HUES48 (cell line): ENCODE results near the gene HVCN1.
A peak's percentile ranks its signal among the peaks of the same experiment; 100 is the strongest.
"Not testable (repeated sequence)": the region's sequence is repeated elsewhere in the genome, so short reads cannot be mapped to it uniquely, and the experiment has no call there.

ENCODE experiments used
- H3K27ac ChIP-seq: one replicate; pipeline ENCODE4 v1.7.0; 2013; ENCODE audit warnings: low read depth, low read length, inconsistent platforms
- H3K27me3 ChIP-seq: 2 replicates; pipeline ENCODE4 v1.6.1; 2013; ENCODE audit warnings: mild to moderate bottlenecking, low read length; ENCODE audit not compliant: control insufficient read depth, insufficient read depth
- H3K36me3 ChIP-seq: 2 replicates; pipeline ENCODE4 v1.6.1; 2013; ENCODE audit warnings: low read length; ENCODE audit not compliant: control insufficient read depth, insufficient read depth
- H3K4me1 ChIP-seq: 2 replicates; pipeline ENCODE4 v1.6.1; 2013; ENCODE audit warnings: mild to moderate bottlenecking, low read length; ENCODE audit not compliant: control insufficient read depth, insufficient read depth
- H3K4me3 ChIP-seq: 2 replicates; pipeline ENCODE4 v1.5.1; 2013; ENCODE audit warnings: mild to moderate bottlenecking, low read depth, low read length
- H3K9ac ChIP-seq: 2 replicates; pipeline ENCODE4 v1.6.1; 2013; ENCODE audit warnings: mild to moderate bottlenecking, low read depth, low read length, moderate library complexity
- H3K9me3 ChIP-seq: 2 replicates; pipeline ENCODE4 v1.6.1; 2013; ENCODE audit warnings: low read length; ENCODE audit not compliant: control insufficient read depth, insufficient read depth

HVCN1 gene

DNA sequence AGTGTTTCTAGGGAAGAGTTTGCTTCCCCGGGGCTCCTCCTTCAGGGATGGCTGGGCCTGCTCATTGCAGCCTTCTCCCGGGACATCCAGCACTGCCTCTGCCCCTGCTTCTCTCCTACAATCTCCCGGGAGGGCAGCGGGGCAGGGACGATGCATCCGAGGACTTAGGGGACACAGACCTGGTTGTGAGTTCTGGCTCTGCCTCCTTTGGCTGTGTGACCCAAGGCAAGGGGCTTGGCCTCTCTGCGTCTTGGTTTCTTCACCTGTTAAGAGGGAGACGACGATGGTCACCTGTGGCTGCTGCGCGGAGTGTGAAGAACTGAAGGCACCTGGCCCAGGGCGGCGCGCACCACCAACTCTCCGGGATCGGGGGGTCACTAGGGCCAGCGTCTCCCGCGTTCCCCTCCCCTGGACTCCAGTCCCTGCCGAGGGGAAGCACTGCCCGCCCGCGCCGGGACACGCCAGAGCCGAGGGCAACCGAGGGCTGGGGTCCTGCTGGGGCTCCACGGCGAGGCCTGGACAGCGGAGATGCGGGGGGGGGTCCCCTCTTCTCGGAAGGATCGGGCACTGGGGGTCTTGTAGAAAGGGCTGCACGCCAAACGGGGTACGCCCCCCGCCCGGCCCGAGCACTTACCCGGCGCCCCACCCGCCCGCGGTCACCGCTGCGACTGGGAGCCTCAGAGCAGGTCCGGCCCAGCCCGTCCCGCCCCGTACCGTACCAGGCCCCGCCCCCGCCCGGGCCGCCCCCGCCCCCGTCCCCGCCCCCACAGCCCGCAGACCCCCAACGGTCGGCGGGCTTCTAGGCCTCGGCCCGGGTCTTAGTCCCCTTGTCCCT is at the start of gene HVCN1:
Gene HVCN1 (minus strand): TSS at position 670 of the 835 bp plus-strand sequence. CDS start 5,870 bp downstream, outside the sequence.
- H3K4me1 ChIP-seq: peaks cover 9% of the 10 kb centered on the region
- H3K27me3 ChIP-seq: peaks cover 16% of the 10 kb centered on the region
- peak within 1 kb of the TSS; percentile 71 for H3K4me3 ChIP-seq
- H3K27ac ChIP-seq: peak within 1 kb of the TSS; percentile 67
- H3K36me3 ChIP-seq: no peaks in the 10 kb centered on the region
- peak within 1 kb of the TSS; percentile 62 for H3K9ac ChIP-seq
- H3K9me3 ChIP-seq: no peaks in the 10 kb centered on the region

- H3K9ac ChIP-seq: no peak overlapping the region
- H3K36me3 ChIP-seq: peaks cover 42% of the 10 kb centered on the region
- H3K27ac ChIP-seq: no peak overlapping the region
- H3K9me3 ChIP-seq: no peaks in the 10 kb centered on the region
- H3K27me3 ChIP-seq: no peaks in the 10 kb centered on the region
- H3K4me1 ChIP-seq: peaks cover 27% of the 10 kb centered on the region
- no peak overlapping the region for H3K4me3 ChIP-seq
These were observed 48.6 kb upstream of the HVCN1 start for GRCh38 chr12:110737532-110737931.

DNA sequence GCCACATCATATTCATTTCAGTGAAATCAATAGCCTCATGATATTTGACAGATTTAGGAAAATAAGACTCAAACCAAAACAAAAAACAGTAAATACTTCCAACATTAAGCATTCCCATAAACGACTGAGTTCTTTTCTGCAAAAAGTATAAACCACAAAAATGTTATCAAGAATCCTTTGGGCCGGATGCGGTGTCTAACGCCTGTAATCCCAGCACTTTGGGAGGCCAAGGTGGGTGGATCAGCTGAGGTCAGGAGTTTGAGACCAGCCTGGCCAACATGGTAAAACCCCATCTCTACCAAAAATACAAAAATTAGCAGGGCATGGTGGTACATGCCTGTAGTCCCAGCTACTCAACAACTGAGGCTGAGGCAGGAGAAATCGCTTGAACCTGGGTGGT is 48.1 kb upstream of the HVCN1 start:
- peaks cover 43% of the 10 kb centered on the region for H3K36me3 ChIP-seq
- peaks cover 27% of the 10 kb centered on the region for H3K4me1 ChIP-seq
- not testable (repeated sequence) for H3K9me3 ChIP-seq

DNA sequence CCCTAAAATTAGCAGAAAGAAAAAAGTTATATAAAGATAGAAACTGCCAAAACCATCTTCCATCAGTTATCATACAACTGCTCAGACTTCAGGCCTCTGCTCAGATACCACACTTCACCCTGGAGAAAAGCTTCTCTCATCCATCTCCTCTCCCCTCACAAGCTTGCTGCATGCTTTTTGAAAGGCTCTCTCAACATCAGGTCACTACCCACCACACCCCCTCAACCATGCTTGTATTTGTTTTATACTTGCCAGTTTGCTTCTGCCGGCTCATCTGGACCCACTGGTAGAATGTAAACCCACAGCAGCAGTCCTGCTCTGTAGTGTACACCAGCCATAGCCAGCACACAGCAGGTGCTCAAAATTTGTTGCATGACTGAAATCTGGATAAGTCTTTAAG is 45.0 kb upstream of the HVCN1 start:
- H3K27ac ChIP-seq: no peak overlapping the region
- H3K36me3 ChIP-seq: peaks cover 71% of the 10 kb centered on the region
- no peak overlapping the region for H3K9ac ChIP-seq
- H3K9me3 ChIP-seq: no peaks in the 10 kb centered on the region
- no peaks in the 10 kb centered on the region for H3K27me3 ChIP-seq
- H3K4me1 ChIP-seq: peaks cover 20% of the 10 kb centered on the region
- no peak overlapping the region for H3K4me3 ChIP-seq

More for the DNA sequence above, 48.1 kb upstream of the HVCN1 start:
- H3K9ac ChIP-seq, H3K27ac ChIP-seq, H3K27me3 ChIP-seq, H3K4me3 ChIP-seq: not testable (repeated sequence)

GRCh38 chr12:110733089-110733715 is 44.3 kb upstream of the HVCN1 start:
- Histone ChIP-seq H3K4me3 (no peak overlapping the region), H3K9me3 (no peaks in the 10 kb centered on the region), H3K27me3 (no peaks in the 10 kb centered on the region), H3K9ac (no peak overlapping the region), H3K36me3 (peaks cover 74% of the 10 kb centered on the region), H3K4me1 (peaks cover 16% of the 10 kb centered on the region), H3K27ac (no peak overlapping the region)

- Histone ChIP-seq H3K4me1 (peaks cover 17% of the 10 kb centered on the region; the same call in 1 of the 2 replicates), H3K4me3 (no peak overlapping the region), H3K36me3 (peaks cover 75% of the 10 kb centered on the region), H3K9ac (no peak overlapping the region), H3K9me3 (no peaks in the 10 kb centered on the region), H3K27ac (no peak overlapping the region), H3K27me3 (no peaks in the 10 kb centered on the region)
These were observed 43.7 kb upstream of the HVCN1 start for GRCh38 chr12:110732572-110732971.

- no peaks in the 10 kb centered on the region for H3K9me3 ChIP-seq
- peaks cover 86% of the 10 kb centered on the region for H3K36me3 ChIP-seq
- H3K4me3 ChIP-seq: no peak overlapping the region
- no peak overlapping the region for H3K27ac ChIP-seq
- H3K27me3 ChIP-seq: no peaks in the 10 kb centered on the region
- peaks cover 27% of the 10 kb centered on the region; the same call in 1 of the 2 replicates for H3K4me1 ChIP-seq
- no peak overlapping the region for H3K9ac ChIP-seq
These were observed 42.6 kb upstream of the HVCN1 start for GRCh38 chr12:110731479-110731878.

- Histone ChIP-seq H3K4me3 (no peak overlapping the region), H3K27ac (no peak overlapping the region), H3K36me3 (peaks cover 89% of the 10 kb centered on the region), H3K9me3 (no peaks in the 10 kb centered on the region), H3K4me1 (peaks cover 29% of the 10 kb centered on the region), H3K9ac (no peak overlapping the region), H3K27me3 (no peaks in the 10 kb centered on the region)
These were observed 39.7 kb upstream of the HVCN1 start for GRCh38 chr12:110728628-110729027.

DNA sequence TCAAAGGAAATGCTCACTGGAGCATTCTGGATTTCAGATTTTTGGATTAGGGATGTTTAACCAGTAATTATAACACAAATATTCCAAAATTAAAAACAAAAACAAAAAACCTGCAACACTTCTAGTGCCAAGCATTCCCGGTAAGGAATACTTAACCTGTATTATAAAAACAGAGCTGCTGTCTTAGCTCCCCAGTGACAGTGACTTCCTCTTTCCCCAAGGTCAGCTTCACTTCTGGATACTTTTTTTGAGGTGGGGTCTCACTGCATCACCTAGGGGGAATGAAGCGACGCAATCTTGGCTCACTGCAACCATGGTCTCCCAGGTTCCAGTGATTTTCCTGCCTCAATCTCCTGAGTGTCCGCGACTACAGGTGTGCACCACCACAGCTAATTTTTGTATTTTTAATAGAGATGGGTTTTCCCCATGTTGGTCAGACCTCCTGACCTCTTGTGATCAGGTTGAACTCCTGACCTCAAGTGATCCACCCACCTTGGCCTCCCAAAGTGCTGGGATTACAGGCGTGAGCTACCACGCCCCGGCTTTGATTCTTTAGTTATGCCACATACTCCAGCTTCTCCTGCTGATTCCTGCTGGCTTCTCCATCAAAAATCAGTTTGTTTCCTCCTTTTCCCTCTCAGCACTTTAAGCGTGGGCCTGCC is 37.9 kb upstream of the HVCN1 start:
- H3K27ac ChIP-seq: no peak overlapping the region
- no peaks in the 10 kb centered on the region; the same call in 1 of the 2 replicates for H3K27me3 ChIP-seq
- no peak overlapping the region for H3K9ac ChIP-seq
- peaks cover 23% of the 10 kb centered on the region for H3K4me1 ChIP-seq
- H3K4me3 ChIP-seq: no peak overlapping the region
- H3K9me3 ChIP-seq: no peaks in the 10 kb centered on the region
- peaks cover 94% of the 10 kb centered on the region for H3K36me3 ChIP-seq

GRCh38 chr12:110726028-110726427 is 37.1 kb upstream of the HVCN1 start:
- Histone ChIP-seq H3K4me1 (peaks cover 23% of the 10 kb centered on the region), H3K36me3 (peaks cover 94% of the 10 kb centered on the region), H3K27me3 (no peaks in the 10 kb centered on the region; the same call in 1 of the 2 replicates)

DNA sequence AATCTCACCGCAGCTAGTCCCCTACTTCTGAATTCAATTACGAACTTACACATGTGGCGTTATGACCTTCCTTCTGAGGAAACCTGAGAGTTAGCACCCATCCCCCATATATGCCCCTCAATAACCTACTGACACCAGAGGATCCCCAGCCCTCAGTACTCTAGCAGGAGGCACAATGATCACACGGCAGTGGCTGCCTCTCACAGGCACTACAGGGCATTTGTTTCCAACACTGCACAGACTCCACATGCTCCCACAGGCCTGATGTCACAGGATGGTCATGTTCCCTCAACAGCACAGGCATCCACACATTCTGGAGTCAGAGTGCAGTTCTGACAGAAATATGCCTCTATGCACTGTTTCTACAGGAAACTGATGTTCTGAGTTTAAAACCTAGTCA is 36.4 kb upstream of the HVCN1 start:
- peaks cover 23% of the 10 kb centered on the region for H3K4me1 ChIP-seq
- no peaks in the 10 kb centered on the region for H3K9me3 ChIP-seq
- no peak overlapping the region for H3K27ac ChIP-seq
- no peak overlapping the region for H3K9ac ChIP-seq
- H3K27me3 ChIP-seq: no peaks in the 10 kb centered on the region; the same call in 1 of the 2 replicates
- H3K36me3 ChIP-seq: peaks cover 94% of the 10 kb centered on the region
- H3K4me3 ChIP-seq: no peak overlapping the region

More at GRCh38 chr12:110726028-110726427, 37.1 kb upstream of the HVCN1 start:
- H3K9me3 ChIP-seq: no peaks in the 10 kb centered on the region
- no peak overlapping the region for H3K27ac ChIP-seq
- H3K9ac ChIP-seq: no peak overlapping the region
- no peak overlapping the region for H3K4me3 ChIP-seq
